Upper lobe of right lung (tissue), 1 donor: ENCODE measurements around the gene BTC. TPM values are rescaled to one million over a fixed set of nuclear protein-coding genes. Genes with fewer than 3 reads are reported as not detected.
"Not testable (repeated sequence)": the region's sequence is repeated elsewhere in the genome, so short reads cannot be mapped to it uniquely, and the experiment has no call there.

Experiments used
- ATAC-seq: fragments of 200-7000 bp; cut with Tn5 transposase; one replicate; pipeline ENCODE4 v1.9.1; 2020; ENCODE audit warnings: mild to moderate bottlenecking, moderate library complexity
- DNase-seq: peaks from one replicate; pipeline ENCODE4 v3.0.0-alpha.2; 2020
- H3K27ac ChIP-seq: fragments of 200-600 bp; one replicate; pipeline ENCODE4 v1.8.0; 2022
- H3K27me3 ChIP-seq: fragments of 200-600 bp; one replicate; pipeline ENCODE4 v1.8.0; 2022; ENCODE audit warnings: mild to moderate bottlenecking
- H3K36me3 ChIP-seq: fragments of 200-600 bp; one replicate; pipeline ENCODE4 v1.8.0; 2022
- H3K4me1 ChIP-seq: fragments of 200-600 bp; one replicate; pipeline ENCODE4 v1.8.0; 2022
- H3K4me3 ChIP-seq: fragments of 200-600 bp; one replicate; pipeline ENCODE4 v1.8.0; 2022; ENCODE audit warnings: mild to moderate bottlenecking
- H3K9me3 ChIP-seq: fragments of 200-600 bp; one replicate; pipeline ENCODE4 v1.8.0; 2022
- intact Hi-C: fragments of 100-400 bp; cut with DNase I; formaldehyde crosslinking; loops from one replicate; pipeline ENCODE4 v1.11.0; 2022
- total RNA-seq: library from RNA; stranded (reverse); fragmentation: NEBNext Ultra II Directional; extraction: Animal tissue kit (Norgen Biotek cat#: 25700); gene quantifications from one replicate; pipeline ENCODE4 v1.2.1, GENCODE V29; 2021
- TF ChIP-seq, protein P1 (sequence below): fragments of 200-600 bp; IDR thresholded peaks from one replicate; pipeline ENCODE4 v1.8.0; 2022; ENCODE audit warnings: antibody characterized with exemption
- donor health status: DM: no; HTN: yes; CAD: no; lungs with severe emphysema.

BTC gene
- total RNA-seq, 1 donor from 2014 or later = 3.4 TPM

- ATAC-seq = no peak
- Histone ChIP-seq H3K9me3 (no peaks in the 10 kb centered on the region), H3K27me3 (no peaks in the 10 kb centered on the region), H3K4me3 (no peak overlapping the region), H3K36me3 (no peaks in the 10 kb centered on the region), H3K27ac (no peak overlapping the region), H3K4me1 (no peaks in the 10 kb centered on the region)
- intact Hi-C loops = no loop called here
- DNase-seq = no peak
- TF ChIP-seq, protein P1, sequence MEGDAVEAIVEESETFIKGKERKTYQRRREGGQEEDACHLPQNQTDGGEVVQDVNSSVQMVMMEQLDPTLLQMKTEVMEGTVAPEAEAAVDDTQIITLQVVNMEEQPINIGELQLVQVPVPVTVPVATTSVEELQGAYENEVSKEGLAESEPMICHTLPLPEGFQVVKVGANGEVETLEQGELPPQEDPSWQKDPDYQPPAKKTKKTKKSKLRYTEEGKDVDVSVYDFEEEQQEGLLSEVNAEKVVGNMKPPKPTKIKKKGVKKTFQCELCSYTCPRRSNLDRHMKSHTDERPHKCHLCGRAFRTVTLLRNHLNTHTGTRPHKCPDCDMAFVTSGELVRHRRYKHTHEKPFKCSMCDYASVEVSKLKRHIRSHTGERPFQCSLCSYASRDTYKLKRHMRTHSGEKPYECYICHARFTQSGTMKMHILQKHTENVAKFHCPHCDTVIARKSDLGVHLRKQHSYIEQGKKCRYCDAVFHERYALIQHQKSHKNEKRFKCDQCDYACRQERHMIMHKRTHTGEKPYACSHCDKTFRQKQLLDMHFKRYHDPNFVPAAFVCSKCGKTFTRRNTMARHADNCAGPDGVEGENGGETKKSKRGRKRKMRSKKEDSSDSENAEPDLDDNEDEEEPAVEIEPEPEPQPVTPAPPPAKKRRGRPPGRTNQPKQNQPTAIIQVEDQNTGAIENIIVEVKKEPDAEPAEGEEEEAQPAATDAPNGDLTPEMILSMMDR = no peak
Observed at GRCh38 chr4:74715706-74716435, 78.5 kb downstream of the BTC start.

GRCh38 chr4:74714611-74715130, 79.7 kb downstream of the BTC start:
- no peak for DNase-seq
- H3K9me3 ChIP-seq = no peaks in the 10 kb centered on the region
- intact Hi-C loops = no loop called here
- H3K4me1 ChIP-seq = no peaks in the 10 kb centered on the region
- ATAC-seq = no peak
- H3K27me3 ChIP-seq = no peaks in the 10 kb centered on the region
- no peaks in the 10 kb centered on the region for H3K36me3 ChIP-seq
- H3K4me3 ChIP-seq = no peak overlapping the region
- TF ChIP-seq, protein P1 = no peak
- no peak overlapping the region for H3K27ac ChIP-seq

GRCh38 chr4:74708135-74708534, 86.2 kb downstream of the BTC start:
- H3K4me3 ChIP-seq, ATAC-seq, H3K36me3 ChIP-seq, H3K4me1 ChIP-seq, DNase-seq, H3K9me3 ChIP-seq, H3K27ac ChIP-seq, intact Hi-C loops, H3K27me3 ChIP-seq: not testable (repeated sequence)

Other genes with a start within 250 kb of the BTC start
- gene PARM1, start 138.6 kb upstream of the BTC start, total RNA-seq = 78.0 TPM